Right lobe of liver (tissue), 6 donors: ENCODE data around the gene FMN1. TPM values are rescaled to one million over a fixed set of nuclear protein-coding genes. Genes with fewer than 3 reads are reported as not detected.

Experiments
- ATAC-seq, 4 donors: fragments of 200-7000 bp; cut with Tn5 transposase; one replicate each; pipeline ENCODE4 v1.9.1; 2020; ENCODE audit warnings: mild to moderate bottlenecking in 4 of 4, moderate library complexity in 4 of 4
- DNase-seq, 3 donors: peaks; one replicate each; pipeline ENCODE4 v3.0.0-alpha.2; 2020
- H3K27ac ChIP-seq, 3 donors: fragments of 200-600 bp; one replicate each; pipeline ENCODE4 v1.8.0; 2022
- H3K27me3 ChIP-seq, 2 donors: fragments of 200-600 bp; one replicate each; pipeline ENCODE4 v1.8.0; 2022
- H3K36me3 ChIP-seq, 4 donors: fragments of 200-600 bp; sonication (generic) in 1 of 4; one replicate each; pipeline versions ENCODE4 v1.5.1 to v1.8.0; 2017 to 2022; ENCODE audit warnings: control low read depth in 1 of 4
- H3K4me1 ChIP-seq, 4 donors: fragments of 200-600 bp; sonication (generic) in 1 of 4; one replicate each; pipeline versions ENCODE4 v1.5.1 to v1.8.0; 2017 to 2022; ENCODE audit warnings: control low read depth in 1 of 4
- H3K4me3 ChIP-seq, 3 donors: fragments of 200-600 bp; one replicate each; pipeline ENCODE4 v1.8.0; 2022
- H3K9me3 ChIP-seq, 4 donors: fragments of 200-600 bp; sonication (generic) in 1 of 4; one replicate each; pipeline versions ENCODE4 v1.5.1 to v1.8.0; 2017 to 2022; ENCODE audit warnings: control low read depth in 1 of 4
- POLR2A ChIP-seq: fragments of 450-650 bp; IDR thresholded peaks from one replicate; pipeline ENCODE4 v1.6.1; 2017; ENCODE audit warnings: antibody characterized with exemption, mild to moderate bottlenecking
- WGBS: methylation state at CpG from one replicate; pipeline ENCODE4 v1.1.6; 2018; ENCODE audit warnings: low coverage, low lambda C conversion rate; ENCODE audit not compliant: insufficient coverage; ENCODE audit errors: missing lambda C conversion rate; 5-methylcytosine and 5-hydroxymethylcytosine counted together
- intact Hi-C, 2 donors: fragments of 100-400 bp; cut with DNase I; formaldehyde crosslinking; loops; one replicate each; pipeline versions ENCODE4 v1.11.2 to v1.14.1; 2022
- total RNA-seq, 6 experiments: library from RNA; depleted of rRNA in 2 of 6; stranded (reverse); fragments of >200 nt in 2 of 6; fragmentation: NEBNext Ultra II Directional in 3 of 6; extraction: Animal tissue kit (Norgen Biotek cat#: 25700) in 3 of 6; gene quantifications; one replicate each; pipeline versions ENCODE4 v1.1.0 to v1.2.4, GENCODE V29; 2016 to 2023
- TF ChIP-seq, protein P1 (sequence below), 4 donors: fragments of 200-600 bp in 3 of 4; fragments of 450-650 bp in 1 of 4; IDR thresholded peaks; one replicate each; pipeline versions ENCODE4 v1.5.1 to v1.8.0; 2016 to 2022; ENCODE audit warnings: antibody characterized with exemption in 4 of 4, mild to moderate bottlenecking in 2 of 4
- donor health status: DM: no; HTN: yes; CAD: no.
- donor health status: DM: no; HTN: no; CAD: no.
- donor health status: DM: no; HTN: no; CAD: no.
- donor health status: DM: no; HTN: yes; CAD: no.
- donor health status: DM: no; HTN: yes; CAD: no.

FMN1 gene
- total RNA-seq, 6 experiments from 2014 or later, result 1.1 to 6.8 (median 3.1) TPM

DNA sequence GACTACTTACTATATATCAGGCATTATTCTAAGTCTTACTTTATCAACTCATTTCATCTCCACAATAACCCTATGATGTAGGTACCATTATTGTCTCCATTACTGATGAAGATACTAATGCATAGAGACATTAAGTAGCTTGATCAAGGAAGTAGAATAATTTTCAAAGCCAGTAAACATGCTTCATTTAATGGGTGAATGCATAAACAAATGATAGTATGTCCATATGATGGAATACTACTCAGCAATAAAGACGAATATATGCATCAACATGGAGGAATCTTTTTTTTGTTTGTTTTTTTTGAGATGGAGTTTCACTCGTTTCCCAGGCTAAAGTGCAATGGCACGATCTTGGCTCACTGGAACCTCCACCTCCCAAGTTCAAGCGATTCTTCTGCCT lies 184.9 kb downstream of the FMN1 start:
- no peaks in the 10 kb centered on the region for H3K4me1 ChIP-seq
- no peaks in the 10 kb centered on the region for H3K9me3 ChIP-seq
- H3K4me3 ChIP-seq, result no peak overlapping the region
- 55% methylated on average over 4 of the region's 4 CpGs for WGBS
- DNase-seq (no peak), ATAC-seq (no peak)
- intact Hi-C loops, result no loop called here
- no peaks in the 10 kb centered on the region for H3K36me3 ChIP-seq
- TF ChIP-seq, protein P1, sequence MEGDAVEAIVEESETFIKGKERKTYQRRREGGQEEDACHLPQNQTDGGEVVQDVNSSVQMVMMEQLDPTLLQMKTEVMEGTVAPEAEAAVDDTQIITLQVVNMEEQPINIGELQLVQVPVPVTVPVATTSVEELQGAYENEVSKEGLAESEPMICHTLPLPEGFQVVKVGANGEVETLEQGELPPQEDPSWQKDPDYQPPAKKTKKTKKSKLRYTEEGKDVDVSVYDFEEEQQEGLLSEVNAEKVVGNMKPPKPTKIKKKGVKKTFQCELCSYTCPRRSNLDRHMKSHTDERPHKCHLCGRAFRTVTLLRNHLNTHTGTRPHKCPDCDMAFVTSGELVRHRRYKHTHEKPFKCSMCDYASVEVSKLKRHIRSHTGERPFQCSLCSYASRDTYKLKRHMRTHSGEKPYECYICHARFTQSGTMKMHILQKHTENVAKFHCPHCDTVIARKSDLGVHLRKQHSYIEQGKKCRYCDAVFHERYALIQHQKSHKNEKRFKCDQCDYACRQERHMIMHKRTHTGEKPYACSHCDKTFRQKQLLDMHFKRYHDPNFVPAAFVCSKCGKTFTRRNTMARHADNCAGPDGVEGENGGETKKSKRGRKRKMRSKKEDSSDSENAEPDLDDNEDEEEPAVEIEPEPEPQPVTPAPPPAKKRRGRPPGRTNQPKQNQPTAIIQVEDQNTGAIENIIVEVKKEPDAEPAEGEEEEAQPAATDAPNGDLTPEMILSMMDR (IDR thresholded peaks at IDR 0.05), result no peak
- TF ChIP-seq POLR2A, result no peak
- peaks cover 0 to 6% of the 10 kb centered on the region in 2 donors for H3K27me3 ChIP-seq
- no peak overlapping the region for H3K27ac ChIP-seq

DNA sequence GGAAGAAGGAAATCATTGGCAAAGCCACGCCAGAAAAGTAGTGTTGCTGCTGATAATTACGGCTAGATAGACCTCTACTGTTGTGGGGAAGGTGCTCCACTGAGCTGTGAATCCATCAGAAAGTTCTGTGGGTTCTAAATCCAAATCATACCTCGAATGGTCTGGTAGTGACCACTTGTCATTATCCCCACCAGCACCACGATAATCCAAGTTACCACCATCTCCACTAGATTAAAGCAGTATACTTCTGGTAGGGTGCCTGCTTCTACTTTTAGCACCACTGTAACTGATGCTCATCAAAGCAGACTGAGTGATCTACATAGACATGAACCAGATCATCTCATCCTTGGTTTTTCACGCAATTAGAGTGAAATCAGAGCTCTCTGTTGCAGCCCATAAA lies 185.5 kb downstream of the FMN1 start:
- Histone ChIP-seq H3K27ac (no peak overlapping the region), H3K4me1 (no peaks in the 10 kb centered on the region), H3K27me3 (peaks cover 0 to 6% of the 10 kb centered on the region in 2 donors), H3K36me3 (no peaks in the 10 kb centered on the region), H3K4me3 (no peak overlapping the region), H3K9me3 (no peaks in the 10 kb centered on the region)
- TF ChIP-seq, protein P1 (IDR thresholded peaks at IDR 0.05), result no peak
- TF ChIP-seq POLR2A, result no peak
- intact Hi-C loops, result no loop called here
- ATAC-seq (no peak), DNase-seq (no peak)
- WGBS, result 37% methylated on average over 4 of the region's 5 CpGs

DNA sequence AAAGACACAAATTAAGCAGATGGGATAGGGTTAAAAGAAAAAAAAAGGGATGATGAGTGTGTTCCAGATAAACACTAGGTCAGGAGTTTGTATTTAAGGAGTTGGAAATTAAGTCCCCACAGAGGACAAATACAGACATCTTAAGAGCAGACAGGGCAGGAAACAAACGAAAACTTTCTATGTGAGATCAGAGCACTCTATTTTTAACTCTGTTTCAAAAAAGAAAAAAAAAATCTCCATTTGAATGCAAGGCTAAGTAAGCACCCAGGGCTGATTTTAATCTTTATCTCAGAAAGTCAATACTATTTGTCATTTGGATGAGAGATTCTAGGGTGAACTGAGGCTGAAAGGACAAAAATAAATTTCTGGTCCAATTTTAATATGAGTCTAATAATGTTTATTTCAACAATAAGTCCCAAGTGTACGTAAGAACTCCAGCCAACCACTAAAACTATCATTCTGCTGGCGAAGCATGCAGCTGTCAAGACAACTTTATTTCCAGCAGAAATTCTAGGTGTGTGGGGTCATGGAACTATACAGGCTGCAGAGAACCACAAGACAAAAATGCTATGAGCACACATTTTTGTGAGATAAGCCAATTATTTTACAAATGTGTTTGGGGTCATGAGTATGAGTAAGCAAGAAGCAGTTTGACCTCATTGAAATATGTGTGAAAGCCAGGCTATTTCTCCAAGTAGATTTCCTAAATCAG lies 186.1 kb downstream of the FMN1 start:
- H3K9me3 ChIP-seq, result no peaks in the 10 kb centered on the region
- H3K27me3 ChIP-seq, result peaks cover 0 to 6% of the 10 kb centered on the region in 2 donors
- H3K27ac ChIP-seq, result no peak overlapping the region
- H3K4me1 ChIP-seq, result no peaks in the 10 kb centered on the region
- 35% methylated on average over 3 of the region's 3 CpGs for WGBS
- no peaks in the 10 kb centered on the region for H3K36me3 ChIP-seq
- DNase-seq (no peak), ATAC-seq (no peak)
- TF ChIP-seq, protein P1 (IDR thresholded peaks at IDR 0.05), result no peak
- no peak for TF ChIP-seq POLR2A
- intact Hi-C loops, result no loop called here
- H3K4me3 ChIP-seq, result no peak overlapping the region

DNA sequence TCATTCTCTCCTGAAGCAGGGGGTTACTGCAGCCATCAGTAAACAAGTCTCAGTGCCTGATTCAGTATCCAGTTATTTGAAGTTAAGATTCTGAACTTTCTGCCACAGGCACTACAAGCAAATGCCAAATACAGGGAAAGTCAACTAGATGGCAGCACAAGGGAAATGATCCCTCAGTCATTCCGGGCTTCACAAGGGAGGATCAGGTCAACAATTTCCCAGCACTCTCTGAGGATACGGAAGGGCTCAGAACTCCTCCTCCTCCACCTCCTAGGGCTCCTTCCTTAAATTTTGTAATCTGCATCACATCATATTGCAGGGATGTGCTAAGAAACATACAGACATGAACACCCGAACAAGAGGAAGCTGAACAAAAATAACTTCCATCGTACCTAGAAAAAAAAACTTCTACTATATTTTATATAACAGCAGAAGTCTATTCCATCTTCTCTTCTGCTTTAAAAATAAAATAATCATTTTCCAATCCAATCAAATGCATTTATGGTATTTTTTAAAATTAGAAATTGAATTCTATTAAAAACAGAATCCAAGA lies 187.1 kb downstream of the FMN1 start:
- TF ChIP-seq POLR2A, result no peak
- no peak for DNase-seq
- 22% methylated on average over 4 of the region's 4 CpGs for WGBS
- peaks cover 0 to 6% of the 10 kb centered on the region in 2 donors for H3K27me3 ChIP-seq
- no peak overlapping the region for H3K27ac ChIP-seq
- intact Hi-C loops, result no loop called here
- no peaks in the 10 kb centered on the region for H3K36me3 ChIP-seq
- peak in 2 of 4 donors; percentile 42 to 70 for ATAC-seq
- no peaks in the 10 kb centered on the region for H3K9me3 ChIP-seq
- no peak overlapping the region for H3K4me3 ChIP-seq
- no peaks in the 10 kb centered on the region for H3K4me1 ChIP-seq

DNA sequence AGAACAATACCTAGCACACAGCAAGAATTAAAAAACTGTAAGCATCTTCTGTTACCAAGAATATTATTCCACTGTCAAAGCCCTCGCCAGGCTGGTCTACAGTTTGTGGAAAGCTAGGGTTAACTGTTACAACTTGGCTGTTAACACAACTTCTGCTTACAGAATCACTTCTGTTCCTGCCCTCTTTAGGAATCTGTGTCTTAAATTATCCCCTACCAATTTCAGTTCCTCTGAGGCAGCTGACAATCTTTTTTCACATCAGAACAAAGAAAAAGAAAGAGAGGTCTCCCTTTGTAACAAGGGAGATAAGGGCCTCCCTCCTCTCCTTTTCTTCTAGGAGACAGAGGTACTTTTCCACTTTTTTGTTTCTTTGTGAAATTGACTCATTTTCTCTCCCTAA lies 188.9 kb downstream of the FMN1 start:
- ATAC-seq (peak in 2 of 4 donors; percentile 19 to 44), DNase-seq (no peak)
- no peak for TF ChIP-seq POLR2A
- TF ChIP-seq, protein P1 (IDR thresholded peaks at IDR 0.05), result no peak
- H3K4me1 ChIP-seq, result no peaks in the 10 kb centered on the region
- no peaks in the 10 kb centered on the region for H3K36me3 ChIP-seq
- no peak overlapping the region for H3K4me3 ChIP-seq
- intact Hi-C loops, result no loop called here
- H3K9me3 ChIP-seq, result no peaks in the 10 kb centered on the region
- peaks cover 0 to 6% of the 10 kb centered on the region in 2 donors for H3K27me3 ChIP-seq
- 36% methylated on average over 1 of the region's 1 CpG for WGBS
- no peak overlapping the region for H3K27ac ChIP-seq
